SK-N-SH (cell line): ENCODE measurements around the gene ZGRF1. TPM values are rescaled to one million over a fixed set of nuclear protein-coding genes. Genes with fewer than 3 reads are reported as not detected.

Experiments
- CTCF ChIA-PET: fragments of 300-600, 350-600 bp; formaldehyde crosslinking; extraction: SDS; loops from one replicate; lab custom pipeline; 2021; lab: Yijun Ruan, JAX
- POLR2A ChIA-PET: fragments of 350-600 bp; sonication (Branson Sonifier 250); formaldehyde crosslinking; extraction: SDS; loops from one replicate; lab custom pipeline; 2020; ENCODE audit warnings: antibody characterized with exemption, inconsistent platforms; lab: Yijun Ruan, JAX
- DNase-seq: peaks from one replicate; pipeline ENCODE4 v3.0.0; 2012
- H2AFZ ChIP-seq: fragments of 200-600 bp; sonication (generic); 2 replicates; pipeline ENCODE4 v1.8.1; 2016; ENCODE audit warnings: antibody characterized with exemption, mild to moderate bottlenecking, low read depth
- H3F3A ChIP-seq: fragments of 200-600 bp; sonication (generic); replicated peaks from 2 replicates; pipeline ENCODE3; 2016; ENCODE audit warnings: antibody characterized with exemption, mild to moderate bottlenecking; ENCODE audit not compliant: insufficient read depth
- H3K27ac ChIP-seq, 2 experiments: fragments of 200-500 bp in 1 of 2; fragments of 200-600 bp in 1 of 2; sonication (Bioruptor generic) in 1 of 2; sonication (generic), shearing (Covaris generic) in 1 of 2; 2 replicates each; pipeline versions ENCODE4 v1.5.1 to v1.6.1; 2014 to 2016; ENCODE audit warnings: low read depth in 2 of 2, inconsistent platforms in 1 of 2, low read length in 1 of 2, mild to moderate bottlenecking in 1 of 2, mixed read lengths in 1 of 2
- H3K27me3 ChIP-seq: fragments of 200-600 bp; sonication (generic), shearing (Covaris generic); 2 replicates; pipeline ENCODE4 v1.6.1; 2016; ENCODE audit warnings: mixed run types; ENCODE audit not compliant: insufficient read depth
- H3K36me3 ChIP-seq, 2 experiments: fragments of 200-500 bp in 1 of 2; fragments of 200-600 bp in 1 of 2; sonication (Bioruptor generic) in 1 of 2; sonication (generic) in 1 of 2; replicated peaks in 1 of 2; 2 replicates each; pipeline versions ENCODE3 to v1.5.1; 2014 to 2016; ENCODE audit warnings: low read length in 1 of 2, mild to moderate bottlenecking in 1 of 2; ENCODE audit not compliant: insufficient read depth in 2 of 2, control insufficient read depth in 1 of 2
- H3K4me1 ChIP-seq, 2 experiments: fragments of 200-500 bp in 1 of 2; fragments of 200-600 bp in 1 of 2; sonication (Bioruptor generic) in 1 of 2; sonication (generic), shearing (Covaris generic) in 1 of 2; 2 replicates each; pipeline versions ENCODE4 v1.5.1 to v1.6.1; 2014 to 2016; ENCODE audit warnings: low read depth in 1 of 2, low read length in 1 of 2, mixed run types in 1 of 2; ENCODE audit not compliant: insufficient read depth in 2 of 2, control insufficient read depth in 1 of 2
- H3K4me2 ChIP-seq: fragments of 200-600 bp; sonication (generic), shearing (Covaris generic); 2 replicates; pipeline ENCODE4 v1.6.1; 2017; ENCODE audit warnings: mixed run types
- H3K4me3 ChIP-seq, 2 experiments: fragments of 200-500 bp in 1 of 2; fragments of 200-600 bp in 1 of 2; sonication (Bioruptor generic) in 1 of 2; sonication (generic), shearing (Covaris generic) in 1 of 2; 2 replicates each; pipeline versions ENCODE4 v1.5.1 to v1.8.1; 2014 to 2016; ENCODE audit warnings: low read depth in 2 of 2, inconsistent platforms in 1 of 2, low read length in 1 of 2, mild to moderate bottlenecking in 1 of 2, mixed read lengths in 1 of 2, moderate library complexity in 1 of 2
- H3K79me2 ChIP-seq: fragments of 200-600 bp; sonication (generic); 2 replicates; pipeline ENCODE4 v1.8.1; 2017; ENCODE audit warnings: mild to moderate bottlenecking; ENCODE audit not compliant: insufficient read depth
- H3K9ac ChIP-seq: fragments of 200-600 bp; sonication (generic); 2 replicates; pipeline ENCODE4 v1.6.1; 2017; ENCODE audit warnings: mixed run types
- H3K9me2 ChIP-seq: fragments of 200-600 bp; sonication (generic); 2 replicates; pipeline ENCODE4 v1.6.1; 2017; ENCODE audit warnings: mixed run types
- H3K9me3 ChIP-seq: fragments of 200-600 bp; sonication (generic); 2 replicates; pipeline ENCODE4 v1.6.1; 2017; ENCODE audit warnings: mixed run types, mild to moderate bottlenecking, moderate library complexity
- H4K20me1 ChIP-seq: fragments of 200-600 bp; sonication (generic); 2 replicates; pipeline ENCODE4 v1.6.1; 2017; ENCODE audit warnings: mild to moderate bottlenecking, mixed run types; ENCODE audit not compliant: insufficient read depth
- CTCF ChIP-seq: fragments of 200-600 bp; sonication (generic); IDR thresholded peaks from 2 replicates; pipeline ENCODE4 v1.6.1; 2017; ENCODE audit warnings: antibody characterized with exemption, mild to moderate bottlenecking, moderate library complexity
- FOSL2 ChIP-seq: IDR thresholded peaks from 2 replicates; pipeline ENCODE4 v1.4.0; 2012; ENCODE audit warnings: low read depth, mild to moderate bottlenecking, moderate library complexity, borderline replicate concordance
- FOXJ3 ChIP-seq: sonication (generic); formaldehyde crosslinking; IDR thresholded peaks from 2 replicates; pipeline ENCODE4 v1.5.1; 2020; ENCODE audit warnings: mild to moderate bottlenecking, missing genetic modification reagents
- NFIC ChIP-seq: IDR thresholded peaks from 2 replicates; pipeline ENCODE4 v1.4.0; 2012; ENCODE audit warnings: borderline replicate concordance
- RAD21 ChIP-seq: IDR thresholded peaks from 2 replicates; pipeline ENCODE4 v1.6.1; 2012; ENCODE audit warnings: mild to moderate bottlenecking, low read length
- RCOR1 ChIP-seq: fragments of 150-350 bp; IDR thresholded peaks from 2 replicates; pipeline ENCODE4 v1.6.1; 2017; ENCODE audit warnings: antibody characterized with exemption, low read length
- RFX5 ChIP-seq: IDR thresholded peaks from 2 replicates; pipeline ENCODE4 v1.6.1; 2012; ENCODE audit warnings: mild to moderate bottlenecking, improper control_type of control experiment, low read length
- RXRA ChIP-seq: IDR thresholded peaks from 2 replicates; pipeline ENCODE4 v1.4.0; 2012; ENCODE audit warnings: low read depth, mild to moderate bottlenecking, borderline replicate concordance
- SIN3A ChIP-seq: IDR thresholded peaks from 2 replicates; pipeline ENCODE4 v1.6.1; 2012; ENCODE audit warnings: low read depth, mild to moderate bottlenecking, low read length, moderate library complexity, borderline replicate concordance
- SMC3 ChIP-seq: IDR thresholded peaks from 2 replicates; pipeline ENCODE4 v1.6.1; 2012; ENCODE audit warnings: low read depth, low read length, improper control_type of control experiment
- TAF1 ChIP-seq: IDR thresholded peaks from 2 replicates; pipeline ENCODE4 v1.6.1; 2012; ENCODE audit warnings: low read depth, mild to moderate bottlenecking, low read length, moderate library complexity, borderline replicate concordance
- TCF12 ChIP-seq: IDR thresholded peaks from 2 replicates; pipeline ENCODE4 v1.4.0; 2012
- TEAD4 ChIP-seq: IDR thresholded peaks from 2 replicates; pipeline ENCODE4 v1.4.0; 2012; ENCODE audit warnings: mild to moderate bottlenecking, borderline replicate concordance; ENCODE audit not compliant: insufficient read depth
- YY1 ChIP-seq: IDR thresholded peaks from 2 replicates; pipeline ENCODE4 v1.4.0; 2012; ENCODE audit warnings: low read depth, mild to moderate bottlenecking
- WGBS: methylation state at CpG from one replicate; pipeline ENCODE4 v1.1.6; 2017; ENCODE audit warnings: low lambda C conversion rate; 5-methylcytosine and 5-hydroxymethylcytosine counted together
- polyA plus RNA-seq, 3 experiments: library from polyadenylated mRNA; depleted of rRNA; stranded (reverse); fragments of >200 nt; gene quantifications; 2 replicates each; pipeline ENCODE4 v1.2.3, GENCODE V29; 2012
- TF ChIP-seq, protein P1 (sequence below): fragments of 150-350 bp; IDR thresholded peaks from 2 replicates; pipeline ENCODE4 v1.6.1; 2017; ENCODE audit warnings: antibody characterized with exemption, low read length, low read depth, borderline replicate concordance
- TF ChIP-seq, protein P2 (sequence below): IDR thresholded peaks from 2 replicates; pipeline ENCODE4 v1.4.0; 2012; ENCODE audit warnings: low read depth, borderline replicate concordance
- TF ChIP-seq, protein P3 (sequence below): fragments of 150-350 bp; IDR thresholded peaks from 2 replicates; pipeline ENCODE4 v1.6.1; 2016; ENCODE audit warnings: mild to moderate bottlenecking, low read depth, low read length
- TF ChIP-seq, protein P4 (sequence below): IDR thresholded peaks from 2 replicates; pipeline ENCODE4; 2012
- TF ChIP-seq, protein P5 (sequence below): IDR thresholded peaks from 2 replicates; pipeline ENCODE4 v1.4.0; 2012; ENCODE audit warnings: low read depth, borderline replicate concordance

Gene ZGRF1
- polyA plus RNA-seq, 1 of the 3 experiments (the other 2 are of a cell fraction), result 2.4 TPM

DNA sequence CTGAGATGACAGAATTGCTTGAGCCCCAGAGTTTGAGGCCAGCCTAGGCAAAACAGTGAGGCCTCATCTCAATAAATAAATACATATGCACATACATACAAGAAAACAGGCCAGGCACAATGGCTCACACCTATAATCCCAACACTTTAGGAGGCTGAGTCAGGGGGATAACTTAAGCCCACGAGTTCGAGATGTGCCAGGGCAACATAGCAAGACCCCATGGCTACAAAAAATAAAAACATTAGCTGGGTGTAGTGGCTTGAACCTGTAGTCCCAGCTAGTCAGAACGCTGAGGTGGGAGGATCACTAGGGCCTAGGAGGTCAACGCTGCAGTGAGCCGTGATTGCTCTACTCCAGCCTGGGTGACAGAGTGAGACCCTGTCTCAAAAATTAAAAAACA, 69.2 kb downstream of the ZGRF1 start:
- H3K79me2 ChIP-seq, result no peaks in the 10 kb centered on the region
- H3K27me3 ChIP-seq, result no peaks in the 10 kb centered on the region
- H3K4me1 ChIP-seq, result peaks cover 0 to 8% of the 10 kb centered on the region in 2 experiments; a peak in 2 of 4 replicates
- no peak overlapping the region for H3K9ac ChIP-seq
- no peak overlapping the region for H3K4me2 ChIP-seq
- no peak for DNase-seq
- no peaks in the 10 kb centered on the region for H3K9me2 ChIP-seq
- H3K4me3 ChIP-seq, result no peak overlapping the region
- TF ChIP-seq FOSL2 (no peak), SIN3A (no peak), YY1 (no peak), RFX5 (no peak), RCOR1 (no peak), TEAD4 (no peak), NFIC (no peak), RXRA (no peak), CTCF (no peak), TCF12 (no peak), FOXJ3 (CRISPR knock-in tag) (no peak), TAF1 (no peak), SMC3 (no peak), RAD21 (no peak)
- TF ChIP-seq, protein P1, sequence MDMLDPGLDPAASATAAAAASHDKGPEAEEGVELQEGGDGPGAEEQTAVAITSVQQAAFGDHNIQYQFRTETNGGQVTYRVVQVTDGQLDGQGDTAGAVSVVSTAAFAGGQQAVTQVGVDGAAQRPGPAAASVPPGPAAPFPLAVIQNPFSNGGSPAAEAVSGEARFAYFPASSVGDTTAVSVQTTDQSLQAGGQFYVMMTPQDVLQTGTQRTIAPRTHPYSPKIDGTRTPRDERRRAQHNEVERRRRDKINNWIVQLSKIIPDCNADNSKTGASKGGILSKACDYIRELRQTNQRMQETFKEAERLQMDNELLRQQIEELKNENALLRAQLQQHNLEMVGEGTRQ, result no peak
- TF ChIP-seq, protein P2, sequence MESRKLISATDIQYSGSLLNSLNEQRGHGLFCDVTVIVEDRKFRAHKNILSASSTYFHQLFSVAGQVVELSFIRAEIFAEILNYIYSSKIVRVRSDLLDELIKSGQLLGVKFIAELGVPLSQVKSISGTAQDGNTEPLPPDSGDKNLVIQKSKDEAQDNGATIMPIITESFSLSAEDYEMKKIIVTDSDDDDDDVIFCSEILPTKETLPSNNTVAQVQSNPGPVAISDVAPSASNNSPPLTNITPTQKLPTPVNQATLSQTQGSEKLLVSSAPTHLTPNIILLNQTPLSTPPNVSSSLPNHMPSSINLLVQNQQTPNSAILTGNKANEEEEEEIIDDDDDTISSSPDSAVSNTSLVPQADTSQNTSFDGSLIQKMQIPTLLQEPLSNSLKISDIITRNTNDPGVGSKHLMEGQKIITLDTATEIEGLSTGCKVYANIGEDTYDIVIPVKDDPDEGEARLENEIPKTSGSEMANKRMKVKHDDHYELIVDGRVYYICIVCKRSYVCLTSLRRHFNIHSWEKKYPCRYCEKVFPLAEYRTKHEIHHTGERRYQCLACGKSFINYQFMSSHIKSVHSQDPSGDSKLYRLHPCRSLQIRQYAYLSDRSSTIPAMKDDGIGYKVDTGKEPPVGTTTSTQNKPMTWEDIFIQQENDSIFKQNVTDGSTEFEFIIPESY, result no peak
- TF ChIP-seq, protein P3, sequence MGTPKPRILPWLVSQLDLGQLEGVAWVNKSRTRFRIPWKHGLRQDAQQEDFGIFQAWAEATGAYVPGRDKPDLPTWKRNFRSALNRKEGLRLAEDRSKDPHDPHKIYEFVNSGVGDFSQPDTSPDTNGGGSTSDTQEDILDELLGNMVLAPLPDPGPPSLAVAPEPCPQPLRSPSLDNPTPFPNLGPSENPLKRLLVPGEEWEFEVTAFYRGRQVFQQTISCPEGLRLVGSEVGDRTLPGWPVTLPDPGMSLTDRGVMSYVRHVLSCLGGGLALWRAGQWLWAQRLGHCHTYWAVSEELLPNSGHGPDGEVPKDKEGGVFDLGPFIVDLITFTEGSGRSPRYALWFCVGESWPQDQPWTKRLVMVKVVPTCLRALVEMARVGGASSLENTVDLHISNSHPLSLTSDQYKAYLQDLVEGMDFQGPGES, result no peak
- TF ChIP-seq, protein P4, sequence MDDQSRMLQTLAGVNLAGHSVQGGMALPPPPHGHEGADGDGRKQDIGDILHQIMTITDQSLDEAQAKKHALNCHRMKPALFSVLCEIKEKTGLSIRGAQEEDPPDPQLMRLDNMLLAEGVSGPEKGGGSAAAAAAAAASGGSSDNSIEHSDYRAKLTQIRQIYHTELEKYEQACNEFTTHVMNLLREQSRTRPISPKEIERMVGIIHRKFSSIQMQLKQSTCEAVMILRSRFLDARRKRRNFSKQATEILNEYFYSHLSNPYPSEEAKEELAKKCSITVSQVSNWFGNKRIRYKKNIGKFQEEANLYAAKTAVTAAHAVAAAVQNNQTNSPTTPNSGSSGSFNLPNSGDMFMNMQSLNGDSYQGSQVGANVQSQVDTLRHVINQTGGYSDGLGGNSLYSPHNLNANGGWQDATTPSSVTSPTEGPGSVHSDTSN, result no peak
- TF ChIP-seq, protein P5, sequence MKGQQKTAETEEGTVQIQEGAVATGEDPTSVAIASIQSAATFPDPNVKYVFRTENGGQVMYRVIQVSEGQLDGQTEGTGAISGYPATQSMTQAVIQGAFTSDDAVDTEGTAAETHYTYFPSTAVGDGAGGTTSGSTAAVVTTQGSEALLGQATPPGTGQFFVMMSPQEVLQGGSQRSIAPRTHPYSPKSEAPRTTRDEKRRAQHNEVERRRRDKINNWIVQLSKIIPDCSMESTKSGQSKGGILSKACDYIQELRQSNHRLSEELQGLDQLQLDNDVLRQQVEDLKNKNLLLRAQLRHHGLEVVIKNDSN, result no peak
- CTCF ChIA-PET, result no interaction called here
- no peaks in the 10 kb centered on the region for H3K9me3 ChIP-seq
- WGBS, result 82% methylated on average over 5 of the region's 5 CpGs
- H2AFZ ChIP-seq, result no peak overlapping the region
- H3K27ac ChIP-seq, result no peak overlapping the region
- peaks cover 0 to 4% of the 10 kb centered on the region in 2 experiments for H3K36me3 ChIP-seq
- POLR2A ChIA-PET, result no interaction called here
- no peaks in the 10 kb centered on the region for H3F3A ChIP-seq
- no peaks in the 10 kb centered on the region for H4K20me1 ChIP-seq
